Endometrial microvascular endothelial cells (primary cell): Measurements from ENCODE around the gene C1QTNF9. TPM values are rescaled to one million over a fixed set of nuclear protein-coding genes. Genes with fewer than 3 reads are reported as not detected.

Experiments used
- in situ Hi-C: cut with HindIII; loops from 2 replicates; pipeline ENCODE4 v1.10.0; 2017; ENCODE audit warnings: low sequenced_read_pairs, low pct_unique_long_range_greater_than_20kb; ENCODE audit errors: inconsistent ontology term
- total RNA-seq: library from RNA; depleted of rRNA; stranded (reverse); fragments of >200 nt; gene quantifications from one replicate; pipeline ENCODE4 v1.2.3, GENCODE V29; 2015; ENCODE audit errors: inconsistent ontology term

C1QTNF9 gene
- total RNA-seq, 1 donor from 2014 or later = not detected

DNA sequence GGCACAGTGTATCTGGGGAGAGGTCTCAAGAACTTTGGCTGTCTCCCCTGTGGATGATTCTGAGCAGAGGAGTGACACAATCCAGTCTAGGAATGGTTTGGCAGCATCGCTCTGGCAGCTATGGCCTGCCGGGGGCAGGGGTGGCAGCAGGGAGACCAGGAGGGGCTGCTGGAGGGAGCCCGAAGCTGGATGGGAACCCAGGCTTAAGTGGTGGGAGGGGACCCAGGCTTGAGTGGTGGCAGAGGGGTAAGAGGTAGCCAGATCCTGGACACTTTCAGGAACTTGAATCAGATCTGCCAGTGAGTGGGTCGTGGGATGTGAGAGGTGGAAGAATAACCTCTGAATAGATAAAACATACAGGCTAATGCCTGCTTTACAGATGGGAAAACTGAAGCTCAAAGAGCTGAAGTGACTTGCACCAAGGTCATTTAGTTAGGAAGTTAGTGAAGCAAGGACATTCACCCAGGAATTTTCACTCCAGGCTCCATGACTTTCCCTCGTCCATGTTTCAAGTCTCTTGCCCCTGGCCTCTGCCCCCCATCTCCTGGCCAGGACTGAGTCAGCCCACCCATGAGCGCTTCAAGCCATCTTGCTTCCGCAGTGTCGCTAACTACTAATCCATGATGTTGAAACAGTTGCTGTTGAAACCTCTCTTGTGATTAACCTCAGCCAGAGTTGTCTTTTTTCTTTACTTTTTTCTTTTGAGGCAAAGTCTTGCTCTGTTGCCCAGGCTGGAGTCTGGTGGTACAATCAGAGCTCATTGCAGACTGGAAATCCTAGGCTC, 29.9 kb upstream of the C1QTNF9 start:
- in situ Hi-C loops = no loop called here

DNA sequence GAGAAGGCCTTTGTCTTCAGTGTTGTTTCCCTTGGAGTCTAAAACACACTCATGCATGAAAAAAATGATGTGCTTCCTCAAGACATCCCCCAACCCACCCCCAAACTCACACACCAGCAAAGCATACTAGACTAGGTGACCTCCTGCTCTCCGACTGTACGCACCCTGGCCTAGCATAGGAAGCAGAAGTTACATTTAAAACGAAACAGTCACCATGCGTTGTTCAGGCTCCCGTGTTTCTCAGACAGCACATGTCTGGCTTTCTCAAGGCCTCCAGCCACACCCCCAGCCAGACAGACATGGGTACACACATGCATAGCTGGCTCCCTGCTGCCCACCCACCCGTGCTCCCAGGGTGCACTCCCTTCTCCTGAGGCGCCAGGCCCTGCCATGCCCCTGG, 28.7 kb upstream of the C1QTNF9 start:
- in situ Hi-C loops = no loop called here

DNA sequence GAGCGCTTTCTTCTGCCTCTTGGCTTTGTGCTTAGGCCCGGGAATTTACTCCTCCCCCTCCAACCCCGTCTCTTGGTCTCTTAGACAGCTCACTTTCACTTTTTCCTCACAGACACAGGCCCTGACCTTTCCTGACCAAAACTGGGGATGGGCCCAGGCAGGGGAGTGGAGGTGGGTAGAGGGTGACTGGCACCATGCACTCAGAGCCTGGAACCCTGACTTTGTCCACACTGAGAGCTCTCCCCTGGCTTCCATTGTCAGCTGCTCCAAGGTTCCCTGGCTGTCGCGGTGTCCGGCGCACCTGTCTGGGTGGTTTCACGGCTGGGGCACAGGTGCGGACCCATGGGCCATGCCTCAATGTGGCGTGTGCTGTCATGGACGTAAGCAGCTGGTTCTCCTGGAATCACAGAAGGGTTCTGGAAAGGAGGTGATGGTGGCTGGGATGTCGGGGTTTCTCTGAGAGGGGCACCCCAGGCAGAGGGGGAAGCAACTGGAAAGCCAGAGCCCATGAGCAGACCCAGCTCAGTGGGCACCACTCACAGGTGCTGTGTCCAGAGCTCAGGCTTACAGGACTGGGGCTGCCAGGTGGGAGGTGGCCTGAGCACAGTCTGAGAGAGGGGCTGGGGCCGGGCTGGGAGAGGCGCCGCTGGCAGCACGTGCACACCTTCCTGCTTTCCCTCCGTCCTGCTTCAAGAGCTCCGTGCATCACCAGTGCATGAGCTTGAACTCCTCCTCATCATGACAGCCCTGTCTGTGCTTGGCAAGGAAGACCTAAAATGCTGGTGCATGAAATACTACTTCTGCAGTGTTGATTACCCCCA, 28.0 kb upstream of the C1QTNF9 start:
- in situ Hi-C loops = no loop called here

DNA sequence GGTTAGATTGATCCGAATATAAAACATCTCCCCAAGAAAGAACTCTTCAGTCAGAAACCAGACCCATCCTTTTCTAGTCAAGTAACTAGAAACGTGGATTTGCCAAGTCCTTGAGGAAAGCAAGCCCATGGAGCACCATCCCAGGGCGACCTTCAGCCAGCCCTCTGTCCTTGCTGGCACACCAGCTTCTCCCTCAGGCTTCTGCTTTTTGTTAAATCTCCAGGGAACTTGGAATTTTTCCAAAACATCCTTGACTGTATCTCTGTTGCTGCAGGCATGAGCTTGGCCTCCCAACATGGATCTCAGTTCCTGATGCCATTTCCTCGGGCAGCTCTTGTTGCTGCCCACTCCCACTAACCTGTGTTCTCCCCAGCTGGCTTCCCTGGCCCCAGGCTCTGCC, 27.1 kb upstream of the C1QTNF9 start:
- in situ Hi-C loops = no loop called here

DNA sequence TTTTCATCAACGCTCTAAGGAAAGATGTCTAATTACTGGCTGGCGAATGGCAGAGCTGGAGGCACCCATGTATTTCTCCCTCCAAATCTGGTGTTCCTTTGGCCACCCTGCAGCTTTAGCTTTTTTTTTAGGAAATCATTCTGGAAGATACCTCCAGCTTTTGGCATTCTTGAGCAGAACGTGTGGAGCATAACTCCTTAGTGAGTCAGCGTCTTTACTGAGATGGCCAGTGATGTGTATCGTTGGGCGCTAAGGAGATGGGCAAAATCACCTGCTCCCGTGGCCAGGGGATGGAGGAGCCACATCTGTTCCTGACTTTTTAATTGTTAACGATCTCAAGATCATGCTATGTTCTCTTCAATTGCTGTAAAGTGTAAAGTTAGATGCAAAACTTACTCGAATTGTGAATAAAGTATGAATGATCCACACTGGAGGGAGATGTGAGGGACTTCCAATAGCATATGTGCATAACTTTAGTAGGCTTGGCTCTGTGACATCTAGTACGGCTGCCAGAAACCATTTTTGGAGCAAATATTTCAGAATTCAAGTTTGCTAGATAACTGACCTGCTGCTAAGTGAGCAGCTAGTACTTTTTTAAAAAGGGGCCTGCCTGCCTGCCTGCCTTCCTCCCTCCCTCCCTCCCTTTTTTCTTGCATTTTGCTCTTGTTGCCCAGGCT, 24.4 kb upstream of the C1QTNF9 start:
- in situ Hi-C loops = no loop called here

DNA sequence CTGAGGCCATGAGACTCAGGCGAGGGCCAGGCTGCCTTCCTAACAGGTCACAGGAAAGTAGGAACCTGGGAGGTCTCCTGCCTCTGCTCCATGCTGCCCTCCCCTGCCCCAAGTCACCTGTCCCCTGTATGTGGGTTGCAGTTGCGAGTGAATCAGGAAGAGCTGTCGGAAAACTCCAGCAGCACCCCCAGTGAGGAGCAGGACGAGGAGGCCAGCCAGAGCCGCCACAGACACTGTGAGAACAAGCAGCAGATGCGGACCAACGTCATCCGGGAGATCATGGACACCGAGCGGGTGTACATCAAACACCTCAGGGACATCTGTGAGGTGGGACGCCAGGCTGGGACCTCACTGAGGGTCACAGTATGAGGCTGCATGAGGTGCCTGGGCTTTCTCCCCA, 22.8 kb upstream of the C1QTNF9 start:
- in situ Hi-C loops = no loop called here

DNA sequence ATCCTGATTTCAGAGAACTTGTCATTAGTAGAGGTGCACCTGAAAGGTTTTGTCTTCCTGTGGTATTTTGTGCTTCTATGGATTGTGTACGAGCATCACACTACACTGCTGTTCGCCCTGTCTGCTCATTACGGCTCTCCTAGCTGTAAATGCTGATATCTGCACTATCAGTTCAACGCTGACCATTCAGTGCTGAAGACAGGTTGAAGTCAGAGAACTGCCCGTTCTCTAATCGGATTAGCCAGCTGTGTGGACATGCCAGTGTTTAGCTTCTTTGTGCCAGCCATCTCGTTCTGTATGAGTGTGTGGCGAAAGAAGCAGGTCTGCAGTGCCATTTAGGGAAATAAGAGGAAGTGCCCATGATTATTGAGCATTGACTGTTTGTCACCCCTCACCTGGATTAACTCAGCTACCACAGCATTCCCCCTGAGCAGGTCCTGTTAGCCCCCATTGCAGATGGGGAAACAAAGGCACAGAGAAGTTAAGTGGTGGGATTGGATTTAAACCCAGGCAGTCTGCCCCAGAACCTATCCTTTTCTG, 21.6 kb upstream of the C1QTNF9 start:
- in situ Hi-C loops = no loop called here

DNA sequence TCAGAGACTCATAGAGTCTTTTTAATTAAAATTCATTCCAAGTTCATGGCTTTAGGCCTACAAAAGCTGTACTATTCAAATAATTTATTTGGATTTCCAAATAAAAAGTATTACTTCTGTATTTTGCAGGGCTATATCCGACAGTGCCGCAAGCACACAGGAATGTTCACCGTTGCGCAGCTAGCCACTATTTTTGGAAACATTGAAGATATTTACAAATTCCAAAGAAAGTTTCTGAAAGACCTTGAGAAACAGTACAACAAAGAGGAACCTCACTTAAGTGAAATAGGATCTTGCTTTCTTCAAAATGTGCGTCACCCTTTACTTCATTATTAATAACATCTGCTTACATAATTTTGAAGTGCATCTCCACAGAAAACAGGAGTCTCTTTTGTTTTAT, 20.5 kb upstream of the C1QTNF9 start:
- in situ Hi-C loops = no loop called here

DNA sequence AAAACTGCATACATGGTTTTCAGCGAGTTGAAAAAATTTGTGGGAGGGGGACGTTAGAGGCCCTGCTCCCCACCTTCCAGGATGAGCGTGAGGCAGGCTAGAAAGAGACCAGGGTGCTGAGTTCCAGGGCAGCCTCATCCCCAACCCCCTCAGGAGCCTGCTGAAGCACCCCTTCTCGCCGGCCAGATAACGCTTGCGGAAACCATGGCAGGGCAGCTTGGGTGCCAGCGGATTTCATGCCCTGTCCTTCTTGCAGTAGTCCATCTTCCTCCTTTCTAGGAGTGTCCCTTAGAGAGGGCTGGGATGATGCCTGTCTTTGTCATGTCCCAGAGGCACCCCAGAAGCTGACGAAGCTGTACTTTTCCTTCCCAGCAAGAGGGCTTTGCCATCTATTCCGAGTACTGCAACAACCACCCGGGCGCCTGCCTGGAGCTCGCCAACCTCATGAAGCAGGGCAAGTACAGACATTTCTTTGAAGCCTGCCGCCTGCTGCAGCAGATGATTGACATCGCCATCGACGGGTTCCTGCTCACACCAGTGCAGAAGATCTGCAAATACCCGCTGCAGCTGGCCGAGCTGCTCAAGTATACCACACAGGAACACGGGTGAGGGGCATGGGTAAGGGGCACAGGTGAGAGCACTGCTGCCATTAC, 19.0 kb upstream of the C1QTNF9 start:
- in situ Hi-C loops = no loop called here

DNA sequence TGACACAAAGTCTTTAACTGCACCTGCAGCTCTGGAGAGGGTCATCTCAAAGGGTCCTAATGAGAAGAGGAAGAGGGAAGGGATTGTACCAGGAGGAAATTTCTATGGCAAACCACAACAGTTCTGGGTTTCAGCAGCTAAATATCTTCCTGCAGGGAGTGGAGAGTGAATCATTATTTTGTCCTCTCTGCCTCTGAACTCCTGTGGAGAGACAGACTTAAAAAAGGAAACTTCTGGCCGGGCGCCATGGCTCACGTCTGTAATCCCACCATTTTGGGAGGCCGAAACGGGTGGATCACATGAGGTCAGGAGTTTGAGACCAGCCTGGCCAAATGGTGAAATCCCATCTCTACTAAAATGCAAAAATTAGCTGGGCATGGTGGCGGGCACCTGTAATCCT, 16.9 kb upstream of the C1QTNF9 start:
- in situ Hi-C loops = no loop called here

DNA sequence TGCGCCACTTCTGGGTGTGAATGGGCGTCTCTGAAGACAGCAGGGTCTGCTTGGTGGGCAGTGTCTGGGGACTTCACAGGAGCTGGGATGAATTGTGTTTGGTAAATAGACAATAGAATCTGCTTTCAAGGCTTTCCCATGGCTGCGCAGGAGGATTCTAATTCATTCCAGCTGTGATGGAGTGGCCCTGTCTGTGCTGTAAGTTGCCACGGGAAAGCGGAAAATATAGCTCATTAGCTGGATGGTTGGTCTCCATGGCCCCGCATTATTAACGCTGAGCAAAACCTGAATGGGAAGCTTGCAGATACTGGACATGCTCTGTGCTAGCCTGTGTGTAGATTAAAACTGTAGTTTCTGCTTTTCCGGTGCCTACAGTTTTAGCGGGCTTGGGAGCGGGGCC, 15.6 kb upstream of the C1QTNF9 start:
- in situ Hi-C loops = no loop called here

DNA sequence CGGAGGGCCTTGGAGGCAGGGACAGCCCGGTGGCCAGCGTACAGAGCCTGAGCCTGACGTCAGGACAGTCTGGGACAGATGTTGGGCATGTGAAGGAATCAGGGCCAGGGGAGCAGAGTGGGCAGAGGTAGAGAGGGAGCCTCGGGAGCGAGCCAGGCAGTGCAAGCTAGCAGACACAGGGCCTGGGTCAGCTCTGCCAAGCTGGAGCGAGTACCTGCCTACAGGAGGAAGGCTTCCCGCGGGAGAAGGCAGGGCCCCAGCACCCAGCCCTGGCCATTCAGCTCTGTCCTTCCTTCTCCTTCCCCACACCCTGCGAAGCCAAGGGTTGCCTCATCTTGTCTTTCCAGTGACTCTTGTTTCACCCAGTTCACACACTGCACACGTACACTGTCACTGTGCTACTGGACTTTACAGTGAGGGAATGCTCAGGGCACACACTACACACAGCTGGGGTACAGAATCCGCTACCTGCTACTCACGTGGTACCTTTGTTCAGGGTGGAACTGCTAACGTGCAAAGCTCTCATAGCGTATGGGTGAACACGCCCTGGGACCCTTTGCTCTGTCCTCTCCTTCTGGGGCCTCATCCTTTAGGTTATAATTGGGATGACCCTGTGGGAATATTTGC, 9.8 kb upstream of the C1QTNF9 start:
- in situ Hi-C loops = no loop called here

DNA sequence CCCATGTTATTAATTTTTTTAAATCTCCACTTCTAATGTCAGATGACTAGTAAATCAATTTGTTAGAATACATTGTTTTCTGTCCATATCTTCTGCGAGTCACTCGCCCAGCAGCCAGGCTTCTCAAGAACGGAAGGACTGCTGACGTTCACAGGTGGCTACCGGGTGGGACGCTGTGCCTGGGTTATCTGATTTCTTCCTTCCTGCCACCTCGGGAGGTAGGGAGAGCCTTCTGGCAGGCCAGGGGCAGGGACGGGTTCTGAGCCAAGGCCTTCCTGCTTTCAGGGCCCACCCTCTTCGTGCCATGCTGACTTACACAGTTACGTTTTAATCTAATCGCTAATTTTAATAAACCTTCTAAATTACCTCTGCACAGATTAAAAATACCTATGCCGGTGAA, 7.9 kb upstream of the C1QTNF9 start:
- in situ Hi-C loops = no loop called here

DNA sequence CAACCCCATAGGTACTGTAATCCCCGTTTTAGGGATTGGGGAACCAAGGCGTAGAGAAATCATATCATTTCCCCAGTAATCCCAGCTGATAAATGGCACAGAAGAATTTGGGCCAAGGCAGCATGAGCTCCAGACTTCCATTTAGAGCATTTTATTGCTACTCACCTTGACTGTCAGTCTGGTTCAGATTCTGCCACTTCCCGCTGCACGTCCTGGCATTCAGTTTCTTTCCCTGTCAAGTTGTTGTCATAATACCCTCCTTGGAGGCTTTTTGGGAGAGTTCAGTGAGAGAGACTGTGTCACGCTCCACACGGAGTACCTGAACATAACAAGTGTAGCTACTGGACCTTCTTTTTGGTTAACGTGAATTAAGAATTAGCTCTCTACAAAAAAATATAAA, 7.5 kb upstream of the C1QTNF9 start:
- in situ Hi-C loops = no loop called here

DNA sequence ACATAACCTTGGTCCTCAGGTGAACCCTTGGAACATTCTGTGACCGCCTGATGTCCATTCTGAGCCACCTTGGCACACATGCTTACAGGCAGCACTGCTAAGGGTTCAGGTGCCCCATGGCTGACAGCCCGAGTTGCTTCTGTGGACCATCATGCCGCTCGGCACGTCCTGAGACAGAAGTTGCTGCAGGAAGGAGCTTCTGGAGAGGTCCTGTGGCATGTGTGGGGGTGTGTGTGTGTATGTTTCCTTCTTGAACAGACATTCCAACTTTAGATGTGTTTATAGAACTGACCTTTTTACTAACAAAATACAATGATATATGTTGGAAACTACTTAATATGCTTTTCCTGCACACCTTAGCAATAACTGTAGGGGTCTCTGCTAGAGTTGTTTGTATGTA, 4.8 kb upstream of the C1QTNF9 start:
- in situ Hi-C loops = no loop called here

DNA sequence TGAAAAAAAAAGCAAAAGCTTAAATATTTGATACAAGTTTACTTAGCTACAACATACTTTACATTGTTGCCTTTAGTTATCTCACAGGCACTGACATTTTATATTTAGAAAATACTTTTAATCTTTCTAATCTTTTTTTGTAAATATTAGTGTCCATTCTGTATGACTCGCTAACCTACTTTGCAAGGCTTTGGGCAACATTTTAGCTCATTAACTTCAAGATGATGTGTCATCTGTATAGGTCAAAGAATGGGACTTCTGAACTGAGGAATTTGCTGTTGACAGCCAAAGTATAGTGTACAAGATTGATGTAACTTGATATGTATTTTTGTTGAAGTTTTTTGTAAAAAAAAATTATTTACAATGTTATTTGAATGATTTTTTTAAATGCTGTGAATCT, 2.7 kb upstream of the C1QTNF9 start:
- in situ Hi-C loops = no loop called here

DNA sequence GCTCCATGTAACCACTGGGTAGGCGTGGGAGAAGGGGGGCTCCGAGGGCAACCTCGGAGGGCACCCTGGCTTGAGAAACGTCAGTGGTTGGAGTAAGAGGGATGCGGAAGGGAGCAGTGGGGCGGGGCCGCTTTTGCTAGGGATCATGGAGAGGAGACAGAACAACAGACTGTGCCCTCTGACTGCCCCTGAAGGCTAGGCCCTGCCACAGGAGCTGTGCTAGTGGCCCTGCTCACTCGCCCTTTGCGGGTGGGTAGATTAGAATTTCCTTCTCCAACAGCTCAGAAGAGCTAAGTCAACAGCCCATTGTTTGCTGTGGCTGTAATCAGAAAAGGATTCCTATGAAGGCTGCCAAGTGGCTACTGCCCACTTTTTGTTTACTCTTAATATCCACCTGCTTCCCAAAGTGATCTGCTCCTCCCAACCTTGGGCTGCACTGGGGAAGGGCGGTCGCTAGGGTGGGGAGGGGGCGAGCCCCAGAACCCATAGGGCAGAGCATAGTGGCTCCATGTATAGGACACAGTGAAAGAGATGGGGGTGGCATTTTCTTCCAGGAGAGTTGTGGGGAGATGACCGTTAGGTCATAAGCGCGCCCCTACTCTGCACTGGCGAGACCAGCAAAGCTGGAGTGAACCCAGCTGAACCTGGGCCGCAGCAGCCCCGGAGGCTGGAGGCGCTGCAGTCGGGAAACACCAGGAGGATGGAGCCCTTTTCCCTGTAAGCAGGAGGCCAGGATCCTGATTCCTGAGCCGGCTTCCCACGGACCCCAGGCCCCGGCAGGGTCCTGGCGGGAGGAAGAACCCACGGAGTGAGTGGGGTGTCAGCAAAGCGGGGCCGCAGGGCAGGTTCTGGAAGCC, 1.9 kb upstream of the C1QTNF9 start:
- in situ Hi-C loops = no loop called here

DNA sequence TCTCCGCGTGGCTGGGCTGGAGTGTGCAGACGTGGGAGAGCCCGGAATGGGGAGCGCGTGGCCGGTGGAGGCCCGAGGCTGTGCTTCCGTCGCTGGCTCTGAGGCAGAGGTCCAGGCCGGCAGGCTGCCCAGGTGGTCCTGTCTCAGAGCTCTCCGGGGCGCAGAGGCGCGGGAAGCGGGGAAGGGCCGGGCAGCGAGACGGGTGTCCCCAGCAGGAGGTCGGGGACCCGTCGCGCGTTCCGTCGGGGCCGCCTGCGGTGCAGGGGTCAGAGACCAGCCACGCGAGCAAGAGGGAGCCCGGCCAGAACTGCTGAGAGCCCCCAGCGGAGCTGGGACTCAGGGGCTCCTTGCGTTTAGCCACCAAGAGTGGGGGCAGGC, 1.3 kb upstream of the C1QTNF9 start:
- in situ Hi-C loops = no loop called here
